ENCODE results near the gene KRT74.

The KRT74 gene

GRCh38 chr12:52526511-52526951 is 47.1 kb downstream of the KRT74 start:
- TF ChIP-seq CTCF (IDR thresholded peaks at IDR 0.05; ENCODE audit: low read depth, low read length), result no peak
- Histone ChIP-seq H3K27ac (no peak overlapping the region), H3K9me3 (ENCODE audit: severe bottlenecking) (no peaks in the 10 kb centered on the region), H3K4me3 (ENCODE audit: low read depth, low read length) (no peak overlapping the region), H3K36me3 (no peaks in the 10 kb centered on the region), H3K27me3 (ENCODE audit: insufficient read depth, low read depth, severe bottlenecking) (peaks cover 98% of the 10 kb centered on the region)
- DNase-seq, result no peak

GRCh38 chr12:52525661-52526499 is 47.8 kb downstream of the KRT74 start:
- no peak for TF ChIP-seq CTCF (IDR thresholded peaks at IDR 0.05; ENCODE audit: low read depth, low read length)
- no peak overlapping the region for H3K27ac ChIP-seq
- DNase-seq, result no peak
- H3K27me3 ChIP-seq (ENCODE audit: insufficient read depth, low read depth, severe bottlenecking), result peaks cover 97% of the 10 kb centered on the region
- H3K4me3 ChIP-seq (ENCODE audit: low read depth, low read length), result no peak overlapping the region
- no peaks in the 10 kb centered on the region for H3K36me3 ChIP-seq
- no peaks in the 10 kb centered on the region for H3K9me3 ChIP-seq (ENCODE audit: severe bottlenecking)

GRCh38 chr12:52524898-52525591 is 48.6 kb downstream of the KRT74 start:
- TF ChIP-seq CTCF (IDR thresholded peaks at IDR 0.05; ENCODE audit: low read depth, low read length), result no peak
- Histone ChIP-seq H3K4me3 (ENCODE audit: low read depth, low read length) (no peak overlapping the region), H3K36me3 (no peaks in the 10 kb centered on the region), H3K9me3 (ENCODE audit: severe bottlenecking) (no peaks in the 10 kb centered on the region), H3K27ac (no peak overlapping the region), H3K27me3 (ENCODE audit: insufficient read depth, low read depth, severe bottlenecking) (peaks cover 97% of the 10 kb centered on the region)
- no peak for DNase-seq

GRCh38 chr12:52524241-52524897 is 49.3 kb downstream of the KRT74 start:
- no peak for TF ChIP-seq CTCF (IDR thresholded peaks at IDR 0.05; ENCODE audit: low read depth, low read length)

GRCh38 chr12:52523824-52524223 is 49.8 kb downstream of the KRT74 start:
- H3K4me3 ChIP-seq (ENCODE audit: low read depth, low read length), result no peak overlapping the region
- no peak for TF ChIP-seq CTCF (IDR thresholded peaks at IDR 0.05; ENCODE audit: low read depth, low read length)
- H3K9me3 ChIP-seq (ENCODE audit: severe bottlenecking), result no peaks in the 10 kb centered on the region
- H3K36me3 ChIP-seq, result no peaks in the 10 kb centered on the region
- no peak overlapping the region for H3K27ac ChIP-seq
- peaks cover 97% of the 10 kb centered on the region for H3K27me3 ChIP-seq (ENCODE audit: insufficient read depth, low read depth, severe bottlenecking)
- DNase-seq, result no peak

More at GRCh38 chr12:52524241-52524897, 49.3 kb downstream of the KRT74 start:
- no peak for DNase-seq
- Histone ChIP-seq H3K27me3 (ENCODE audit: insufficient read depth, low read depth, severe bottlenecking) (peaks cover 97% of the 10 kb centered on the region), H3K36me3 (no peaks in the 10 kb centered on the region), H3K27ac (no peak overlapping the region), H3K9me3 (ENCODE audit: severe bottlenecking) (no peaks in the 10 kb centered on the region), H3K4me3 (ENCODE audit: low read depth, low read length) (no peak overlapping the region)

Measured in WERI-Rb-1 (cell line).